Smooth muscle cell of the pulmonary artery (primary cell): ENCODE results near the gene GABPA. TPM values are rescaled to one million over a fixed set of nuclear protein-coding genes. Genes with fewer than 3 reads are reported as not detected.

Experiments
- total RNA-seq: library from RNA; depleted of rRNA; stranded (reverse); fragments of >200 nt; gene quantifications from 2 replicates; pipeline ENCODE4 v1.2.3, GENCODE V29; 2014

The GABPA gene
- 23.3 and 30.8 TPM in 2 replicates for total RNA-seq

GRCh38 chr21:25734904-25735645 is at the start of gene GABPA, which contains the start of gene ATP5PF:
GABPA (plus strand) TSS chr21:25734972; CDS start chr21:25741599, 6,627 bp downstream.
ATP5PF (minus strand) TSS chr21:25734904; CDS start chr21:25729794, 5,110 bp downstream.

Other genes with a start within 250 kb of the GABPA start
- 22.3 and 26.8 TPM in 2 replicates for gene MRPL39, start 127.5 kb upstream of the GABPA start, total RNA-seq
- 3.3 and 6.9 TPM in 2 replicates for gene JAM2, start 95.7 kb upstream of the GABPA start, total RNA-seq
- 37.1 and 52.0 TPM in 2 replicates for gene ATP5PF, start 68 bp upstream of the GABPA start, total RNA-seq